HepG2 (cell line): ENCODE results near the gene NSUN6. TPM values are rescaled to one million over a fixed set of nuclear protein-coding genes. Genes with fewer than 3 reads are reported as not detected.
A peak's percentile ranks its signal among the peaks of the same experiment; 100 is the strongest.

ENCODE experiments used
- ATAC-seq: fragments of 200-7000 bp; cut with Tn5 transposase; 3 replicates; pipeline ENCODE4 v1.9.1; 2020; ENCODE audit warnings: mild to moderate bottlenecking, moderate library complexity
- BruUV-seq: library from RNA; stranded (reverse); fragments of 400-500 nt; replicated peaks from 2 replicates; lab custom pipeline; 2021; lab: Mats Ljungman, UMichigan
- CTCF ChIA-PET: fragments of 300-600 bp; formaldehyde crosslinking; extraction: SDS; loops from one replicate; lab custom pipeline; 2021; ENCODE audit warnings: low total read pairs, inconsistent platforms, low intra/inter-chr PET ratio; lab: Yijun Ruan, JAX
- POLR2A ChIA-PET: fragments of 350-600 bp; sonication (Branson Sonifier 250); formaldehyde crosslinking; loops from one replicate; lab custom pipeline; 2020; ENCODE audit warnings: antibody characterized with exemption, inconsistent platforms; lab: Yijun Ruan, JAX
- DNase-seq: peaks from one replicate; pipeline ENCODE4 v3.0.0-alpha.2; 2015; ENCODE audit warnings: low spot score
- FAIRE-seq: peaks from 3 replicates; lab custom pipeline; 2011; peaks lifted over from hg19 to GRCh38; lab: Jason Lieb, UNC
- H2AFZ ChIP-seq: one replicate; pipeline ENCODE4 v1.6.1; 2011; ENCODE audit warnings: low read length, inconsistent platforms
- H3K27ac ChIP-seq: fragments of 300-600 bp; 3 replicates; pipeline ENCODE4 v1.8.0; 2011; ENCODE audit warnings: mixed run types, mild to moderate bottlenecking, mixed read lengths, low read length, inconsistent platforms; ENCODE audit not compliant: insufficient read depth; ENCODE audit errors: extremely low read length
- H3K27me3 ChIP-seq, 2 experiments: fragments of 200-600 bp in 1 of 2; 2 replicates in 1 of 2; 3 replicates in 1 of 2; pipeline versions ENCODE4 v1.6.0 to v1.8.0; 2011; ENCODE audit warnings: low read length in 2 of 2, mild to moderate bottlenecking in 2 of 2, moderate library complexity in 2 of 2, inconsistent platforms in 1 of 2; ENCODE audit not compliant: insufficient read depth in 2 of 2, control insufficient read depth in 1 of 2
- H3K36me3 ChIP-seq, 2 experiments: fragments of 200-600 bp in 1 of 2; replicated peaks in 1 of 2; 2 replicates in 1 of 2; 3 replicates in 1 of 2; pipeline versions ENCODE4 v1.5.1 to v1.8.0; 2011; ENCODE audit warnings: low read length in 2 of 2, inconsistent platforms in 1 of 2; ENCODE audit not compliant: insufficient read depth in 2 of 2, control insufficient read depth in 1 of 2
- H3K4me1 ChIP-seq: 2 replicates; pipeline ENCODE4 v1.5.1; 2012; ENCODE audit warnings: low read length, inconsistent platforms; ENCODE audit not compliant: insufficient read depth
- H3K4me2 ChIP-seq: 2 replicates; pipeline ENCODE4 v1.6.0; 2011; ENCODE audit warnings: low read depth, low read length, inconsistent platforms
- H3K4me3 ChIP-seq, 3 experiments: fragments of 200-600 bp in 1 of 3; sonication (generic), shearing (Covaris generic) in 1 of 3; replicated peaks in 1 of 3; 2 replicates each; pipeline ENCODE4 v1.5.1; 2011 to 2016; ENCODE audit warnings: low read length in 3 of 3, inconsistent platforms in 2 of 3, low read depth in 2 of 3, mild to moderate bottlenecking in 2 of 3, control low read depth in 1 of 3, mixed read lengths in 1 of 3; ENCODE audit not compliant: insufficient read depth in 1 of 3
- H3K79me2 ChIP-seq: one replicate; pipeline ENCODE4 v1.6.1; 2011; ENCODE audit warnings: low read length, inconsistent platforms; ENCODE audit not compliant: insufficient read depth
- H3K9ac ChIP-seq: 2 replicates; pipeline ENCODE4 v1.6.0; 2011; ENCODE audit warnings: mild to moderate bottlenecking, low read depth, low read length, inconsistent platforms; ENCODE audit not compliant: insufficient read depth
- H3K9me3 ChIP-seq: 2 replicates; pipeline ENCODE4 v1.5.1; 2012; ENCODE audit warnings: mild to moderate bottlenecking, low read length
- H4K20me1 ChIP-seq: 2 replicates; pipeline ENCODE4 v1.6.0; 2011; ENCODE audit warnings: inconsistent platforms, mild to moderate bottlenecking, low read length, moderate library complexity; ENCODE audit not compliant: insufficient read depth
- AHDC1 ChIP-seq: sonication (generic); formaldehyde crosslinking; IDR thresholded peaks from 2 replicates; pipeline ENCODE4 v1.5.1; 2020; ENCODE audit warnings: mild to moderate bottlenecking, missing genetic modification reagents, borderline replicate concordance
- BATF2 ChIP-seq: sonication (generic); formaldehyde crosslinking; IDR thresholded peaks from 2 replicates; pipeline ENCODE4 v1.8.0; 2022; ENCODE audit warnings: mild to moderate bottlenecking, missing genetic modification reagents, moderate library complexity
- CEBPG ChIP-seq: IDR thresholded peaks from 2 replicates; pipeline ENCODE4 v1.6.1; 2016
- CSRNP2 ChIP-seq: sonication (generic); formaldehyde crosslinking; conservative IDR thresholded peaks from 2 replicates; pipeline ENCODE4 v1.8.0; 2022; ENCODE audit warnings: low read depth, missing genetic modification reagents
- HHEX ChIP-seq: IDR thresholded peaks from 2 replicates; pipeline ENCODE4 v1.6.1; 2016; ENCODE audit warnings: control low read depth
- HMG20B ChIP-seq: conservative IDR thresholded peaks from 2 replicates; pipeline ENCODE4 v1.6.1; 2016; ENCODE audit warnings: missing genetic modification reagents, missing compliant biosample characterization
- HMGXB4 ChIP-seq, 2 experiments: sonication (generic) in 1 of 2; formaldehyde crosslinking in 1 of 2; IDR thresholded peaks; 2 replicates each; pipeline versions ENCODE4 v1.4.0 to v1.6.1; 2018 to 2020; ENCODE audit warnings: missing genetic modification reagents in 2 of 2, borderline replicate concordance in 1 of 2, low read depth in 1 of 2, mild to moderate bottlenecking in 1 of 2, missing biosample characterization in 1 of 2
- MAFF ChIP-seq: IDR thresholded peaks from 2 replicates; pipeline ENCODE4 v1.6.1; 2011; ENCODE audit warnings: low read depth, low read length, improper control_type of control experiment
- SMAD3 ChIP-seq: sonication (generic); formaldehyde crosslinking; IDR thresholded peaks from 2 replicates; pipeline ENCODE4 v1.4.0; 2020; ENCODE audit warnings: missing genetic modification reagents
- ZNF329 ChIP-seq: sonication (generic); formaldehyde crosslinking; IDR thresholded peaks from 2 replicates; pipeline ENCODE4 v1.9.0; 2021; ENCODE audit warnings: low read depth, mild to moderate bottlenecking, missing genetic modification reagents
- ZNF496 ChIP-seq: sonication (generic); formaldehyde crosslinking; IDR thresholded peaks from 2 replicates; pipeline ENCODE4 v1.8.1; 2023; ENCODE audit warnings: mild to moderate bottlenecking, moderate library complexity, missing genetic modification reagents; ENCODE audit not compliant: insufficient replicate concordance
- ZNF503 ChIP-seq: sonication (generic); formaldehyde crosslinking; IDR thresholded peaks from 2 replicates; pipeline ENCODE4 v1.4.0; 2020; ENCODE audit warnings: missing genetic modification reagents
- in situ Hi-C: cut with HindIII; loops from 2 replicates; pipeline ENCODE4 v1.10.0; 2017; ENCODE audit warnings: low pct_unique_long_range_greater_than_20kb; ENCODE audit not compliant: extremely low pct_ligation_motif_present
- intact Hi-C: fragments of 100-400 bp; cut with micrococcal nuclease; formaldehyde crosslinking; loops from one replicate; pipeline ENCODE4 v1.10.0; 2022; ENCODE audit not compliant: unreplicated experiment
- polyA plus RNA-seq, 8 experiments: library from polyadenylated mRNA; depleted of rRNA in 3 of 8; stranded (reverse) in 7 of 8; unstranded in 1 of 8; fragments of >200 nt; fragmentation: Illumina TruSeq in 4 of 8; extraction: Trizol in 4 of 8; gene quantifications; 2 replicates each; pipeline versions ENCODE4 v1.2.1 to v1.2.3, GENCODE V29; 2011 to 2016; ENCODE audit warnings: low read depth in 4 of 8, missing spikeins in 1 of 8, mixed read lengths in 1 of 8; ENCODE audit not compliant: insufficient read depth in 1 of 8
- total RNA-seq, 5 experiments: library from RNA; depleted of rRNA; stranded (reverse); fragments of >200 nt; fragmentation: Illumina TruSeq; extraction: Trizol; gene quantifications; 2 replicates each; pipeline ENCODE4 v1.2.3, GENCODE V29; 2016; ENCODE audit warnings: low read depth in 1 of 5

NSUN6 gene
- total and polyA plus RNA-seq, 2 of the 13 experiments (the other 11 are each of a cell fraction or from before 2014, with no cell fraction given): 17.2 to 19.3 TPM

- no peak for TF ChIP-seq AHDC1
- TF ChIP-seq, all 625 proteins: peak for 0
These were observed 108.6 kb downstream of the NSUN6 start (continued) for GRCh38 chr10:18542832-18543231.

GRCh38 chr10:18540195-18540594 lies 111.2 kb downstream of the NSUN6 start:
- no peaks in the 10 kb centered on the region for H3K79me2 ChIP-seq
- no peak for DNase-seq
- no peak overlapping the region for H3K4me3 ChIP-seq
- ChIA-PET CTCF (no interaction called here), POLR2A (no interaction called here)
- H2AFZ ChIP-seq: no peak overlapping the region
- no peak for FAIRE-seq
- no peak for ATAC-seq
- H3K36me3 ChIP-seq: peaks cover 9 to 19% of the 10 kb centered on the region in 2 experiments
- intact Hi-C loops (no loop called here), in situ Hi-C loops (no loop called here)
- no peak overlapping the region for H3K4me2 ChIP-seq
- no peak overlapping the region for H3K9ac ChIP-seq
- no TSS peak for BruUV-seq
- no peaks in the 10 kb centered on the region for H4K20me1 ChIP-seq
- no peaks in the 10 kb centered on the region for H3K27me3 ChIP-seq
- H3K27ac ChIP-seq: no peak overlapping the region
- H3K4me1 ChIP-seq: peaks cover 10% of the 10 kb centered on the region
- no peaks in the 10 kb centered on the region for H3K9me3 ChIP-seq
- TF ChIP-seq ZNF329 (CRISPR knock-in tag) (no peak), HMG20B (CRISPR knock-in tag) (no peak), SMAD3 (CRISPR knock-in tag) (no peak), CSRNP2 (CRISPR knock-in tag) (no peak), ZNF496 (CRISPR knock-in tag) (no peak), MAFF (peak; percentile 93), BATF2 (CRISPR knock-in tag) (no peak), ZNF503 (no peak), HMGXB4 (CRISPR knock-in tag; IDR thresholded peaks at IDR 0.05; ENCODE audit: borderline replicate concordance in 1 of 2, low read depth in 1 of 2) (no peak), CEBPG (no peak), HHEX (CRISPR knock-in tag) (no peak)
